ENCODE measurements around the gene AGMO.

Gene AGMO

GRCh38 chr7:15463801-15464666 lies 97.8 kb downstream of the AGMO start:
- no peak overlapping the region for H2BK120ac ChIP-seq (ENCODE audit: low read depth, low read length)
- no peak overlapping the region for H2AFZ ChIP-seq (ENCODE audit: low read depth, low read length)
- H3K23ac ChIP-seq (ENCODE audit: low read length in 2 of 2) = no peak overlapping the region
- peak overlapping the region; percentile 82 for H3K9ac ChIP-seq (ENCODE audit: low read length)
- no peak overlapping the region for H3K4me2 ChIP-seq (ENCODE audit: low read length, poor library complexity, severe bottlenecking)
- no peaks in the 10 kb centered on the region for H3K36me3 ChIP-seq (ENCODE audit: control insufficient read depth in 1 of 2, insufficient read depth in 2 of 2, low read depth in 1 of 2, low read length in 2 of 2)
- H3K27me3 ChIP-seq (ENCODE audit: control insufficient read depth in 1 of 2, insufficient read depth in 1 of 2, low read length in 2 of 2) = no peaks in the 10 kb centered on the region
- H2BK5ac ChIP-seq (ENCODE audit: low read depth, low read length, poor library complexity, severe bottlenecking) = no peak overlapping the region
- no peak overlapping the region for H2BK15ac ChIP-seq (ENCODE audit: low read depth, poor library complexity, severe bottlenecking)
- peak overlapping the region in 1 of 2 experiments; percentile 63 for H3K4me3 ChIP-seq (ENCODE audit: insufficient read depth in 1 of 2, low read depth in 1 of 2, low read length in 2 of 2)
- no peaks in the 10 kb centered on the region for H3K9me3 ChIP-seq (ENCODE audit: control insufficient read depth, low read length)
- no peak overlapping the region for H3K14ac ChIP-seq (ENCODE audit: low read length in 2 of 2)
- no peak overlapping the region for H3K27ac ChIP-seq (ENCODE audit: low read length, poor library complexity, severe bottlenecking)
- no peak overlapping the region for H4K8ac ChIP-seq (ENCODE audit: low read length)
- H3K4ac ChIP-seq (ENCODE audit: low read depth in 1 of 2, low read length in 2 of 2) = no peak overlapping the region
- no peak overlapping the region for H3K18ac ChIP-seq (ENCODE audit: low read depth in 1 of 2, low read length in 2 of 2)
- no peak overlapping the region for H4K91ac ChIP-seq (ENCODE audit: low read length)
- H2AK5ac ChIP-seq (ENCODE audit: low read length, severe bottlenecking) = no peak overlapping the region
- H3K4me1 ChIP-seq (ENCODE audit: control insufficient read depth, insufficient read depth, low read depth, low read length) = no peaks in the 10 kb centered on the region
- no peak for DNase-seq
- no peaks in the 10 kb centered on the region for H3K79me1 ChIP-seq (replicated peaks; ENCODE audit: low read length, poor library complexity, severe bottlenecking)
- no peak overlapping the region for H2BK12ac ChIP-seq (ENCODE audit: low read length in 2 of 2)
- 98% methylated on average over 5 of the region's 6 CpGs for WGBS

DNA sequence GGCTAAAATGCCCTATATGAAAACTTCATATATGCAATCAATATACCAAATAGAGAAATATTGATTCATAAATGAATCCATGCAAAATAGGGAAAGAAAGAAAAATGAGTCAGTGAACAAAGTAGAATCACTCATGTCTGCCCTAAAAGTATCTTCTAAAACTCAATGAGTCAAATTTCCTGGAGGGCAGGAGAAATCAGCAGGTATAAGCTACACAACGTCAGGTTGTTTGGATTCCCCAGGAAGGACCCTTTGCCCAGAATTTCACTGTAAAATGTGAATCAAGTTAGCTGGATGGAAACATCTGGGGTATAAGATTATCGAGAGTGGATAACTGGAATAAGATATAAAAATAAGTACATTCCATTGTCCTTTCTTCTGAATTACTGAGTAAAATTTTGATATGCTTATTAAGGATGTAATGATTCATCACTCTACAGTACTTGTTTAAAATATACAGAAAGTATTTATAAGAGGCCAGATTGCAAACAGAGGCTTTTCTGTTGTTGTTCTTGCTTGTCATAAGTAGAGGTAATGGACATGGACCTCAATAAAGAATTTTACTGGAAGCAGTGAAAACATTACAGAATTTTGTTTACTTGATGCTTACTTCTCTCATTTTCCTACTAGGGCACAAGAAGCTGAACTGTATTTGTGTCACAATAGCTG lies 99.0 kb downstream of the AGMO start:
- no peak overlapping the region for H3K4me3 ChIP-seq (ENCODE audit: insufficient read depth in 1 of 2, low read depth in 1 of 2, low read length in 2 of 2)
- no peak overlapping the region for H3K23ac ChIP-seq (ENCODE audit: low read length in 2 of 2)
- H2AFZ ChIP-seq (ENCODE audit: low read depth, low read length) = no peak overlapping the region
- H3K4me2 ChIP-seq (ENCODE audit: low read length, poor library complexity, severe bottlenecking) = no peak overlapping the region
- H3K27me3 ChIP-seq (ENCODE audit: control insufficient read depth in 1 of 2, insufficient read depth in 1 of 2, low read length in 2 of 2) = no peaks in the 10 kb centered on the region
- 41% methylated on average over 1 of the region's 2 CpGs for WGBS
- no peak overlapping the region for H4K91ac ChIP-seq (ENCODE audit: low read length)
- no peak overlapping the region for H2BK12ac ChIP-seq (ENCODE audit: low read length in 2 of 2)
- H3K36me3 ChIP-seq (ENCODE audit: control insufficient read depth in 1 of 2, insufficient read depth in 2 of 2, low read depth in 1 of 2, low read length in 2 of 2) = no peaks in the 10 kb centered on the region
- H2AK5ac ChIP-seq (ENCODE audit: low read length, severe bottlenecking) = no peak overlapping the region
- H3K18ac ChIP-seq (ENCODE audit: low read depth in 1 of 2, low read length in 2 of 2) = no peak overlapping the region
- no peak overlapping the region for H3K4ac ChIP-seq (ENCODE audit: low read depth in 1 of 2, low read length in 2 of 2)
- no peak overlapping the region for H2BK5ac ChIP-seq (ENCODE audit: low read depth, low read length, poor library complexity, severe bottlenecking)
- no peak overlapping the region for H3K27ac ChIP-seq (ENCODE audit: low read length, poor library complexity, severe bottlenecking)
- H3K14ac ChIP-seq (ENCODE audit: low read length in 2 of 2) = no peak overlapping the region
- H3K4me1 ChIP-seq (ENCODE audit: control insufficient read depth, insufficient read depth, low read depth, low read length) = no peaks in the 10 kb centered on the region
- H3K9ac ChIP-seq (ENCODE audit: low read length) = peak overlapping the region; percentile 82
- H3K79me1 ChIP-seq (replicated peaks; ENCODE audit: low read length, poor library complexity, severe bottlenecking) = no peaks in the 10 kb centered on the region
- no peak overlapping the region for H2BK15ac ChIP-seq (ENCODE audit: low read depth, poor library complexity, severe bottlenecking)
- H3K9me3 ChIP-seq (ENCODE audit: control insufficient read depth, low read length) = no peaks in the 10 kb centered on the region
- no peak overlapping the region for H4K8ac ChIP-seq (ENCODE audit: low read length)
- no peak for DNase-seq
- no peak overlapping the region for H2BK120ac ChIP-seq (ENCODE audit: low read depth, low read length)

- no peaks in the 10 kb centered on the region for H3K9me3 ChIP-seq (ENCODE audit: control insufficient read depth, low read length)
- H3K23ac ChIP-seq (ENCODE audit: low read length in 2 of 2) = no peak overlapping the region
- no peak overlapping the region for H3K4ac ChIP-seq (ENCODE audit: low read depth in 1 of 2, low read length in 2 of 2)
- no peaks in the 10 kb centered on the region for H3K36me3 ChIP-seq (ENCODE audit: control insufficient read depth in 1 of 2, insufficient read depth in 2 of 2, low read depth in 1 of 2, low read length in 2 of 2)
- H2BK5ac ChIP-seq (ENCODE audit: low read depth, low read length, poor library complexity, severe bottlenecking) = no peak overlapping the region
- no peak overlapping the region for H4K8ac ChIP-seq (ENCODE audit: low read length)
- no peak overlapping the region for H3K14ac ChIP-seq (ENCODE audit: low read length in 2 of 2)
- H3K79me1 ChIP-seq (replicated peaks; ENCODE audit: low read length, poor library complexity, severe bottlenecking) = no peaks in the 10 kb centered on the region
- peak; percentile 63 for DNase-seq
- no peak overlapping the region for H3K18ac ChIP-seq (ENCODE audit: low read depth in 1 of 2, low read length in 2 of 2)
- H3K27me3 ChIP-seq (ENCODE audit: control insufficient read depth in 1 of 2, insufficient read depth in 1 of 2, low read length in 2 of 2) = no peaks in the 10 kb centered on the region
- no peak overlapping the region for H2AK5ac ChIP-seq (ENCODE audit: low read length, severe bottlenecking)
- 38% methylated on average over 1 of the region's 3 CpGs for WGBS
- H3K9ac ChIP-seq (ENCODE audit: low read length) = peak overlapping the region; percentile 82
- no peak overlapping the region for H3K4me3 ChIP-seq (ENCODE audit: insufficient read depth in 1 of 2, low read depth in 1 of 2, low read length in 2 of 2)
- no peak overlapping the region for H3K4me2 ChIP-seq (ENCODE audit: low read length, poor library complexity, severe bottlenecking)
- H3K4me1 ChIP-seq (ENCODE audit: control insufficient read depth, insufficient read depth, low read depth, low read length) = no peaks in the 10 kb centered on the region
- H2BK120ac ChIP-seq (ENCODE audit: low read depth, low read length) = no peak overlapping the region
- no peak overlapping the region for H4K91ac ChIP-seq (ENCODE audit: low read length)
- no peak overlapping the region for H2BK15ac ChIP-seq (ENCODE audit: low read depth, poor library complexity, severe bottlenecking)
- no peak overlapping the region for H3K27ac ChIP-seq (ENCODE audit: low read length, poor library complexity, severe bottlenecking)
- no peak overlapping the region for H2BK12ac ChIP-seq (ENCODE audit: low read length in 2 of 2)
- no peak overlapping the region for H2AFZ ChIP-seq (ENCODE audit: low read depth, low read length)
Observed at GRCh38 chr7:15461576-15461975, 100.2 kb downstream of the AGMO start.

GRCh38 chr7:15459018-15459615 lies 102.7 kb downstream of the AGMO start:
- no peak overlapping the region for H3K23ac ChIP-seq (ENCODE audit: low read length in 2 of 2)
- no peaks in the 10 kb centered on the region for H3K79me1 ChIP-seq (replicated peaks; ENCODE audit: low read length, poor library complexity, severe bottlenecking)
- no peak overlapping the region for H3K4ac ChIP-seq (ENCODE audit: low read depth in 1 of 2, low read length in 2 of 2)
- no peak for DNase-seq
- no peak overlapping the region for H3K4me2 ChIP-seq (ENCODE audit: low read length, poor library complexity, severe bottlenecking)
- H3K27ac ChIP-seq (ENCODE audit: low read length, poor library complexity, severe bottlenecking) = no peak overlapping the region
- no peaks in the 10 kb centered on the region for H3K9me3 ChIP-seq (ENCODE audit: control insufficient read depth, low read length)
- no peak overlapping the region for H4K91ac ChIP-seq (ENCODE audit: low read length)
- H3K27me3 ChIP-seq (ENCODE audit: control insufficient read depth in 1 of 2, insufficient read depth in 1 of 2, low read length in 2 of 2) = no peaks in the 10 kb centered on the region
- no peaks in the 10 kb centered on the region for H3K4me1 ChIP-seq (ENCODE audit: control insufficient read depth, insufficient read depth, low read depth, low read length)
- no peak overlapping the region for H2BK5ac ChIP-seq (ENCODE audit: low read depth, low read length, poor library complexity, severe bottlenecking)
- H3K36me3 ChIP-seq (ENCODE audit: control insufficient read depth in 1 of 2, insufficient read depth in 2 of 2, low read depth in 1 of 2, low read length in 2 of 2) = no peaks in the 10 kb centered on the region
- no peak overlapping the region for H2BK120ac ChIP-seq (ENCODE audit: low read depth, low read length)
- no peak overlapping the region for H2BK15ac ChIP-seq (ENCODE audit: low read depth, poor library complexity, severe bottlenecking)
- no peak overlapping the region for H3K14ac ChIP-seq (ENCODE audit: low read length in 2 of 2)
- peak overlapping the region; percentile 49 for H3K9ac ChIP-seq (ENCODE audit: low read length)
- H2AFZ ChIP-seq (ENCODE audit: low read depth, low read length) = no peak overlapping the region
- WGBS = 61% methylated on average over 5 of the region's 6 CpGs
- H4K8ac ChIP-seq (ENCODE audit: low read length) = no peak overlapping the region
- no peak overlapping the region for H2AK5ac ChIP-seq (ENCODE audit: low read length, severe bottlenecking)
- H3K4me3 ChIP-seq (ENCODE audit: insufficient read depth in 1 of 2, low read depth in 1 of 2, low read length in 2 of 2) = no peak overlapping the region
- no peak overlapping the region for H2BK12ac ChIP-seq (ENCODE audit: low read length in 2 of 2)
- no peak overlapping the region for H3K18ac ChIP-seq (ENCODE audit: low read depth in 1 of 2, low read length in 2 of 2)

Data from mesenchymal stem cell (in vitro differentiated cells and primary cell).